Measurements from ENCODE around the gene MYL12A. TPM values are rescaled to one million over a fixed set of nuclear protein-coding genes. Genes with fewer than 3 reads are reported as not detected.
"Not testable (repeated sequence)": the region's sequence is repeated elsewhere in the genome, so short reads cannot be mapped to it uniquely, and the experiment has no call there.

The MYL12A gene
- total and polyA plus RNA-seq, 12 donors = 708 to 8,349 (median 3,626) TPM

- Histone ChIP-seq H3K4me1 (peaks cover 0 to 35% (median 16%) of the 10 kb centered on the region in 9 donors), H3K36me3 (peaks cover 0 to 35% (median 5%) of the 10 kb centered on the region in 9 donors), H3K27ac (peak overlapping the region; percentile 80 to 96 (median 95)), H3K4me3 (peak overlapping the region in 9 of 10 donors; percentile 44 to 65 (median 58)), H3K27me3 (no peaks in the 10 kb centered on the region), H3K9me3 (no peaks in the 10 kb centered on the region)
- DNase-seq (no peak), ATAC-seq (peak in 7 of 8 donors; percentile 31 to 70 (median 54))
- intact Hi-C loops (cut with DNase I) = loop anchor here in 2 of 10 donors (2.0 to 5.0 kb wide), 2 partner anchors 29 to 41 kb away; partner anchors contain the start of gene MYL12A (in 2 of the 2)
- WGBS, 2 donors = 17 to 21% methylated on average over 3 of the region's 3 CpGs
- no peak for TF ChIP-seq CTCF (IDR thresholded peaks at IDR 0.05)
Measured at GRCh38 chr18:3217948-3218647, 29.5 kb upstream of the MYL12A start.

- DNase-seq (no peak), ATAC-seq (peak in 3 of 8 donors; percentile 17 to 33 (median 30))
- TF ChIP-seq CTCF (IDR thresholded peaks at IDR 0.05) = no peak
- peak overlapping the region; percentile 44 to 65 (median 59) for H3K4me3 ChIP-seq
- 21 to 51% methylated on average over 2 of the region's 2 CpGs for WGBS, 2 donors
- intact Hi-C loops (cut with DNase I) = loop anchor here in 2 of 10 donors (2.0 to 5.0 kb wide), 2 partner anchors 28 to 42 kb away; partner anchors contain the start of gene MYL12A (in 2 of the 2)
- H3K36me3 ChIP-seq = peaks cover 0 to 33% (median 5%) of the 10 kb centered on the region in 9 donors
- H3K27ac ChIP-seq = peak overlapping the region; percentile 80 to 96 (median 95)
- H3K27me3 ChIP-seq = no peaks in the 10 kb centered on the region
- H3K9me3 ChIP-seq = no peaks in the 10 kb centered on the region
- peaks cover 0 to 28% (median 9%) of the 10 kb centered on the region in 9 donors for H3K4me1 ChIP-seq
Measured at GRCh38 chr18:3218819-3219218, 28.8 kb upstream of the MYL12A start.

- Histone ChIP-seq H3K36me3 (peaks cover 0 to 31% (median 5%) of the 10 kb centered on the region in 9 donors), H3K4me3 (peak overlapping the region; percentile 44 to 65 (median 59)), H3K27me3 (no peaks in the 10 kb centered on the region), H3K27ac (peak overlapping the region; percentile 80 to 96 (median 95)), H3K4me1 (peaks cover 0 to 24% (median 8%) of the 10 kb centered on the region in 9 donors), H3K9me3 (no peaks in the 10 kb centered on the region)
- intact Hi-C loops (cut with DNase I) = loop anchor here in 2 of 10 donors (2.0 to 5.0 kb wide), 2 partner anchors 28 to 42 kb away; partner anchors contain the start of gene MYL12A (in 2 of the 2)
- peak in 2 of 8 donors; percentile 0 to 1 for ATAC-seq
- DNase-seq = no peak
- TF ChIP-seq CTCF (IDR thresholded peaks at IDR 0.05) = no peak
- WGBS, 2 donors = 32 to 46% methylated on average over 8 of the region's 8 CpGs
Measured at GRCh38 chr18:3219241-3219630, 28.4 kb upstream of the MYL12A start.

GRCh38 chr18:3219631-3220335 is 27.8 kb upstream of the MYL12A start, which contains the start of gene MYOM1:
TSS of gene MYOM1 (minus strand) at chr18:3219968. CDS start at chr18:3215223, 4,745 bp downstream.
- intact Hi-C loops (cut with DNase I) = loop anchor here in 3 of 10 donors (2.0 to 5.0 kb wide), 4 partner anchors 27 to 42 kb away; partner anchors contain the start of gene MYL12A (in 2 of the 3)
- no peak for TF ChIP-seq CTCF (IDR thresholded peaks at IDR 0.05)
- 28 to 39% methylated on average over 9 of the region's 9 CpGs for WGBS, 2 donors
- Histone ChIP-seq H3K36me3 (peaks cover 0 to 25% (median 2%) of the 10 kb centered on the region in 9 donors), H3K4me3 (peak within 1 kb of the TSS; percentile 44 to 65 (median 59)), H3K4me1 (peaks cover 0 to 24% (median 8%) of the 10 kb centered on the region in 9 donors), H3K27me3 (no peaks in the 10 kb centered on the region), H3K27ac (peak within 1 kb of the TSS; percentile 80 to 96 (median 95)), H3K9me3 (no peaks in the 10 kb centered on the region)
- ATAC-seq (peak; percentile 45 to 85 (median 75)), DNase-seq (peak in 1 of 2 donors; percentile 63)

GRCh38 chr18:3220868-3221267 is 26.7 kb upstream of the MYL12A start:
- ATAC-seq, H3K4me3 ChIP-seq, H3K27me3 ChIP-seq, DNase-seq, H3K9me3 ChIP-seq: not testable (repeated sequence)
- Histone ChIP-seq H3K27ac (peak overlapping the region in 7 of 10 donors; percentile 89 to 96 (median 96)), H3K36me3 (peaks cover 0 to 15% (median 0%) of the 10 kb centered on the region in 9 donors), H3K4me1 (peaks cover 0 to 24% (median 8%) of the 10 kb centered on the region in 9 donors)
- intact Hi-C loops (cut with DNase I) = loop anchor here in 2 of 10 donors (5.0 kb wide), 2 partner anchors 34 to 39 kb away; no protein-coding TSS in a partner anchor
- 74 to 78% methylated on average over 4 of the region's 4 CpGs for WGBS, 2 donors

Data from heart right ventricle (tissue), 16 donors.